ENCODE measurements around the gene SLC5A5.
"Not testable (repeated sequence)": the region's sequence is repeated elsewhere in the genome, so short reads cannot be mapped to it uniquely, and the experiment has no call there.

The SLC5A5 gene

DNA sequence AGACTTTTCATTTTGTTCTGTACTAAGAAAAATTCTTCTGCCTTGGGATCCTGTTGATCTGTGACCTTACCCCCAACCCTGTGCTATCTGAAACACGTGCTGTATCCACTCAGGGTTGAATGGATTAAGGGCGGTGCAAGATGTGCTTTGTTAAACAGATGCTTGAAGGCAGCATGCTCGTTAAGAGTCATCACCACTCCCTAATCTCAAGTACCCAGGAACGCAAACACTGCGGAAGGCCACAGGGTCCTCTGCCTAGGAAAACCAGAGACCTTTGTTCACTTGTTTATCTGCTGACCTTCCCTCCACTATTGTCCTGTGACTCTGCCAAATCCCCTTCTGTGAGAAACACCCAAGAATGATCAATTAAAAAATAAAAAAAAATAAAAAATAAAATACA, 47.4 kb downstream of the SLC5A5 start:
- DNase-seq (ENCODE audit: low spot score) = not testable (repeated sequence)

DNA sequence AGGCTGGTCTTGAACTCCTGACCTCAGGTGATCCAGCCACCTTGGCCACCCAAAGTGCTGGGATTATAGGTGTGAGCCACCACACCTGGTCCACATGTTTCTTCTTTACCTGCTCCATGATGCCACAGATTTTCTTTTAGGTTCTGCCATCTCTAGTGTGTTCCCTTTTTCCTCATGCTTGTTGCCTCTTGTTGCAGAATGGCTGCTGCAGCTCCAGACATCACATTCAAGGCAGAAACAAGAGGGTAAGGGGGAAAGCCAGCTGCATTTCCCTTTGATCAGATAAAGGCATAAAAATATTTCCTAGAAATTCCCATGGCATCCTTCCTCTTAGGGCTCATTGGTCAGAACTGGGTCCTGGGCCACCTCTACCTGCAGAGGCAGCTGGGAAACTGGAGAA, 48.8 kb downstream of the SLC5A5 start:
- DNase-seq (ENCODE audit: low spot score) = no peak

DNA sequence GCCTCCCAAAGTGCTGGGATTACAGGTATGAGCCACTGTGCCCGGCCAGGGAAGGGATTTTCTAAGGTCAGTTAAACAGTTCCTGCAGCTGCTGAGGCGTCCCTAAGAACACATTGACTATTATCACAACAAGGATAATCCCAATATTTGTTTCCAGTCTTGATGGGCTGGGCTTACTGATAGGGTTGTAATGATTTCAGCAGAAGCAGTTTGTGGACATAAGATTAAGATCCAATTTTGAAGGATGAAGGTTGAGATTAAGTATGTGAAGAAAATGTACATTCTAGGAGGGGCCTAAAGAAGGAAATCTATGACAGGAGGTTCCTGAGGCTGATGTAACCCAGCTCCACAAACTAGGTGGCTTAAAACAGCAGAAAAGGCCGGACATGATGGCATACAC, 50.4 kb downstream of the SLC5A5 start:
- DNase-seq (ENCODE audit: low spot score) = no peak

DNA sequence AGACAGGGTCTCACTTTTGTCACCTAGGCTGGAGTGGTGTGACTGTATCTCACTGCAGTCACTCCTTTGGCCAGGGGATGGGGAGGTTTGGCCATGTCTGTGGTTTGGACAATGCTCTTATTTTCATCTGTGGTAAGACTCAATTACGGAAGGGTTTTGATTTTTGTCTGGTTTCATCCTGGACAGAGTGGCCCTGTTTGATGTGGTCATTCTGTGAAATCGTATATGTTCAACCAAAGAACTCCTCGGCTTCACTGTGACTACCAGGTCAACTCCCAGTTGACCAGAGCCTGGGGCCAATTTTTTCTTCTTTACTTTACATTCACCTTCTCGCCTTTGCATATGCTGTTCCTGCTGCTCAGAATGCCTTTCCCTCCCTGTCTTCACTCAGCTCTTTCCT, 54.3 kb downstream of the SLC5A5 start:
- no peak for DNase-seq (ENCODE audit: low spot score)

DNA sequence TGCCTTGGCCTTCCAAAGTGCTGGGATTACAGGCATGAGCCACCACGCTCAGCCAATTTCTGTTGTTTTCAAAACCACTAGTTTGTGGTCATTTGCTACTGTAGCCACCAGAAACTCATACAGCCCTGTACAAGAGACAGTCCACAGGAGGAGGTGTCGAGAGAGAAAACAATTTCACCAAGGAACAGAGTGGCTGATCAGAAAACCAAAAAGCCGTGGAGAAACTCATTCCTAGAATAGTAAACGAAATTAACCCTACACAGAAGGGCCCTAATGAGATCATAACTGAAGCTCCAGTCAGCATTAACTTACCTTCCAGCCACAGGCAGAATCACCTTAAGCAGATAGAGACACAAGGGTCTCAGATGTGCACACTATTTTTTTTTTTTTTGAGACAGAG, 57.3 kb downstream of the SLC5A5 start:
- no peak for DNase-seq (ENCODE audit: low spot score)

DNA sequence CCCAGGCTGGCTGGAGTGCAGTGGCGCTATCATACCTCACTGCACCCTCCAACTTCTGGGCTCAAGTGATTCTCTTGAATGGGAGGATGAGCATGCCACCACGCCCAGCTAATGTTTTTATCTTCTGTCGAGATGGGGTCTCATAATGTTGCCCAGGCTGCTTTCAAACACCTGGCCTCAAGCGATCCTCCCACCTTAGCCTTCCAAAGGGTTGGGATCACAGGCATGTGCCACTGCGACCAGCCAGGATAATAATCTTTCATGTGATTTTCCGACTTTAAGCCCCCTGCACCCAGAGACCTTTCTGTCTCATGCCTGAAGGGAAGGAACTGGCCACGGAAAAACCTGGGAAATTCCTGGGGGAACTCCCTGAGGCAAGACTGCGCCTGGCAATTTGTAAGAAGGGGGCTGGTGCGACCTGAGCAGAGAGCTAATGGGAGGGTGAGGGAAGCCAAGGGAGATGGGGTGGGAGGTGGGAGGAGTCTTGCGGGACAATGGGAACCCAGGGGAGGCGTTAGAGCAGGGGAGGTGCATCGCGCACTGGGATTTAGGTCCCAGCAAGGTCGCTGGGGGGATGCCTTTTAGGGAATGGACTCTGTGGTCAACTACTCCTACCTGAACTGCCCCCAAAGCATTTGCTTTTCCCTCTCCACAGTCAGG, 59.9 kb downstream of the SLC5A5 start:
- no peak for DNase-seq (ENCODE audit: low spot score)

DNA sequence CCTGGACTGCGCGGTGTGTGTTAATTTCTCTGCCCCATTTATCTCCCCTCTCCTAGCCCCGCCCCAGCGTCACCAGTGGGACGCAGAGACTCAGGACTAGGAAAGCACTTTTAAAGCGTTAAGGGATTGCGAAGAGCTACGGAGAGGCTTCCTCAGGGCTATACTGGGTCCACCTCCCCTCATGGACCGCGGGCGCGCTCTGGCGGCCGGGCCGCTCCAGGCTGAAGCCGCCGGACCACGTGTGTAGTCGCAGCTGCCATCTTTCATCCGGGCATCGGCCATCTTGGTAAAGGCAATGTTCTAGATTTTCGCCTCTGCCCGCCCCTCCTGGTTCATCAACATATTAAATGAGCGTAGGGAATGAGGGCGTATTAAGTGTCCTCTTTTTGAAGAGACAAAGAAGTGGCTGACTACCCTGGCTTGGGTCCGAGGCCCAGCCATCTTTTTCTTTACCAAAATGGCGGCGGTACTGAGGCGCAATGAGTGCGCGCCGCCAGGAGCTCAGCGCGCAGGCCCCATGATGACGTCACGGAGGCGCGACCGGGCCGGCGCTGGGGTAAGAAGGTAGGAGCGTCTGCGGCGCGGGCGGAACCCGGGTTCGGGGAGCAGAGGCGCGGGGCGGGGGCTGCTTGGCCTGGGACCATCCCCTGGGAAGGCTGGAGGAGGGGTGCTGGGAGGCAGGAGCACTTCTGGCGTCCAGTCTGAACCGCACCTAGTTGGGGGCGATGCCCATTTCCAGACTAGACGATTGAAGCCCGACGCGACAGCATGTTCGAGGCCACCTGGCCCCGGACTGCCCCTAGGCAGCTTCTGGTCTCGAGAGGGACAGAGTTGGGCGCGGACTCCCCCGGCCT, 61.0 kb downstream of the SLC5A5 start, which contains the start of gene CCDC124:
CCDC124 (plus strand) TSS at position 531 of the 854 bp plus-strand sequence. CDS start 3,406 bp downstream, outside the sequence.
- peak; percentile 90 for DNase-seq (ENCODE audit: low spot score)

DNA sequence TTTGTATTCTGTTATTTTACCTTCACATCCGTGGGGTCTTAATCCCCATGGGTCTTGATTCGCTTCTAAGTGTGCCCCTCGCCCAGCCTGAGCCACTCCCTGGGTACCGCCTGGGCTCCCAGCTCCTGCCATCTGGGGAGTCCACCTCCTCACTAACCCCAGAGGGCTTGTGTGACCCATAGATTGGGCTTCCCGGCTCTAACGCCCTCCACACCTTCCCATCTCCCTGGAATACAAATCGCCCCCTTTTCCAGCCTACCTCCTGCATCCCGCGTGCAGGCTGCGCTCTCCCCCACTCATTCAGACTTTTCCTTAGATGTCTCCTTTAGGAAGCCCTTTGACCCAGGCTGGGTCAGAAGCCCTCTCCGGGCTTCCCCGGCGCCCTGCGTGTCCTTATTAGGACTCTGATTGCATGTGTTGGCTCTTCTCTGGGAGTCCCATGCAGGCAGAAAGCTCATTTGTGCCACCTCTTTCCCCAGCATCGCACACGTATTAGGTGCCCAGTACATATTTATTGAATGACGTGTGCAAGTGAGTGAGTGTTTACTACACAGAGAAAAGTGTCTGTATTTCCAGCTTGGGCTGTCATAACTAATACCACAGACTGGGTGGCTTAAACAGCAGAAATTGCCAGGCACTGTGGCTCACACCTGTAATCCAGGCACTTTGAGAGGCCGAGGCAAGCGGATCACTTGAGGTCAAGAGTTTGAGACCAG, 61.8 kb downstream of the SLC5A5 start:
- no peak for DNase-seq (ENCODE audit: low spot score)

DNA sequence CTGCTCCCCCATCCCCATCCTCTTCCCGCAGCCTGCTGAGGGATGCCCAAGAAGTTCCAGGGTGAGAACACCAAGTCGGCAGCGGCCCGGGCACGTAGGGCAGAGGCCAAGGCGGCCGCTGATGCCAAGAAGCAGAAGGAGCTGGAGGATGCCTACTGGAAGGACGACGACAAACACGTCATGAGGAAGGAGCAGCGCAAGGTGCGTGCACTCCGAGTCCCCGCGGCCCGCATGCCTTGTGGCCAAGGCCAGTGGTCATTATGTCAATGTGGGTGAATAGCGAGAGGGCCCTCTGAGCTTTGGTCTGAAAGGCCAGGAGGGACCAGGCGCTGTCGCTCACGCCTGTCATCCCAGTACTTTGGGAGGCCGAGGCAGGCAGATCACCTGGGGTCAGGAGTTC, 64.6 kb downstream of the SLC5A5 start:
- no peak for DNase-seq (ENCODE audit: low spot score)

DNA sequence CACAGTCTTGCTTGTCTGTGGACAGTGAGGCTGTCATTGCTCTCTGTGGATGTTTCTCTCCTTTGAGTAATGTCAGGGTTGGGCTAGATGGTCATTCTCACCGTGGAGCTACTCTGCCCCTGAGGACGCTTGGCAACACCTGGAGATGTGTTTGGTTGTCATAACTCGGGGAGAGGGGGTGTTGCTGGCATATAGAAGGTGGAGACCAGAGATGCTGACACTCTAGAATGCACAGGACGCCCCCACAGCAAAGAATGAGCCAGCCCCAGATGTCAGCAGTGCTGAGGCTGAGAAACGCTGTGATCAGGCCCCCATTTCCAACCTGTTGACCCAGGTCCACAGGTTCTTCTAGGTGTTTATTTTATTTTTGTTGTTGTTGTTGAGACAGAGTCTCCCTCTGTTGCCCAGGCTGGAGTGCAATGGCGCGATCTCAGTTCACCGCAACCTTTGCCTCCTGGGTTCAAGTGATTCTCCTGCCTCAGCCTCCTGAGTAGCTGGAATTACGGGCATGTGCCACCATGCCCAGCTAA, 65.7 kb downstream of the SLC5A5 start:
- no peak for DNase-seq (ENCODE audit: low spot score)

DNA sequence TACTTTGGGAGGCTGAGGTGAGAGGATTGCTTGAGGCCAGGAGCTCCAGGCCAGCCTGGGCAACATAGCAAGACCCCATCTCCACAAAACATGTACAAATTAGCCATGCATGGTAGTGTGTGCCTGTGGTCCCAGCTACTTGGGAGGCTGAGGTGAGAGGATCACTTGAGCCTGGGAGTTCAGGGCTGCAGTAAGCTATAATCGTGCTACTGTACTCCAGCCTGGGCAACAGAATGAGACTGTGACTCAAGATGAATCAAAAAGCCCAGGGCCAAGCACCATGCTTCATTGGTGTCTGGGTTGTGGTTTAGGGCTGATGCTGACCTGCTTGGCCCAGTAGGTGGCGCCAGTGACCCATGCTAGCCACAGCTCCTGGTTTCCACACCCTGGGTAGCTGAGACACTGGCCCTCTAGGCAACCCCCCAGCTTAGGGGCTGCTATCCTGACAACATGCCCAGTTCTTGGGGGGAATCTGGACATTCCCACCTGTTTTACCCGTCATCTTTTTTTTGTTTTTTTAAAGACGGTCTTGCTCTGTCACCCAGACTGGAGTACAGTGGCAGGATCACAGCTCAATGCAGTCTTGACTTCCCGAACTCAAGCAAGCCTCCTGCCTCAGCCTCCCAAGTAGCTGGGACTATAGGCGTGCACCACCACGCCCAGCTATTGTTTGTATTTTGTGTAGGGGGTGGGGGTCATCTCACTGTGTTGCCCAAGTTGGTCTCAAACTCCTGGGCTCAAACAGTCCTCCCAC, 66.5 kb downstream of the SLC5A5 start:
- DNase-seq (ENCODE audit: low spot score) = peak; percentile 94

DNA sequence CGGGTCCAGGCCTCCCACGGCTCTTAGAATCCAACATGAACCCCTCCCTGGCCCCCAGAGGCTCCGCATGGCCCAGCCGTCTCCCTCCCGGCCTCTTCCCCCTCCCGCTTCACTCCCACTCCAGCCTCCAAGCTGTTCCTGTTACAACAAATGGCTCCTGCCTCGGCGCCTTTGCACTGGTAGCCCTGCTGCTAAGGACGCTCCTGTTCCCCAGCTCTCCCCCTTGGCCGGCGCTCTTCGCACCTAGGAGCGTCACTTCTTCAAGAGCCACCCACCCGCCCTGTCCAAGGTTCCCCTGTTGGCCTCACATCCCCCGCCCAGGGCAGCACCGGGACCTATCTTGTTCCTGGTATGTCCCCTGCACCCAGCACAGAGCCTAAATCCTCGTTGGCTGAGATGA, 70.4 kb downstream of the SLC5A5 start:
- DNase-seq (ENCODE audit: low spot score) = no peak

DNA sequence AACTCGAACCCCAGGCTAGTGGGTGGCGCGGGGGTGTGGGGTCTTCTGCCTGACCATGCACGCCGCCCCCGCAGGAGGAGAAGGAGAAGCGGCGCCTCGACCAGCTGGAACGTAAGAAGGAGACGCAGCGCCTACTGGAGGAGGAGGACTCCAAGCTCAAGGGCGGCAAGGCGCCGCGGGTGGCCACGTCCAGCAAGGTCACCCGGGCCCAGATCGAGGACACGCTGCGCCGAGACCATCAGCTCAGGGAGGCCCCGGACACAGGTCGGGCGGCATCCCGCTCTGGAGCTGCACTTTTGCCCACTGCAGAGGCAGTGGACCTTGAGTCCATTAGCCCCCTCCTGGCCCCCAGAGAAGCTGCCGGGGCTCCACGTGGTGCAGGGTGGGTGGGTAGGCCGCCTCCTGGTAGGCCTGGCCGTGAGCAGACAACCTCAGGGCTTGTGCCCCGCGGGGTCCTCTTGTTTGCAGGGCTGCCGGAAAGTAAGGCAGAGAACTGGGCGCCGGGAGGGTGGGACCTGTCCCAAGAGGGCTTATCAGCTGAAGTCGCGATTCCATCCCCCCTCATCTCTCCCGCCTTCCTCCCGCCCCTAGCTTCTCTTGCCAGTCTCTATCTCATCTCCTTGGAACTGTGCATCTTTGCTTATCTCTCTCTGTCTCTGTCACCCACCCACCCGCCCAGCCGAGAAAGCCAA, 71.0 kb downstream of the SLC5A5 start:
- no peak for DNase-seq (ENCODE audit: low spot score)

DNA sequence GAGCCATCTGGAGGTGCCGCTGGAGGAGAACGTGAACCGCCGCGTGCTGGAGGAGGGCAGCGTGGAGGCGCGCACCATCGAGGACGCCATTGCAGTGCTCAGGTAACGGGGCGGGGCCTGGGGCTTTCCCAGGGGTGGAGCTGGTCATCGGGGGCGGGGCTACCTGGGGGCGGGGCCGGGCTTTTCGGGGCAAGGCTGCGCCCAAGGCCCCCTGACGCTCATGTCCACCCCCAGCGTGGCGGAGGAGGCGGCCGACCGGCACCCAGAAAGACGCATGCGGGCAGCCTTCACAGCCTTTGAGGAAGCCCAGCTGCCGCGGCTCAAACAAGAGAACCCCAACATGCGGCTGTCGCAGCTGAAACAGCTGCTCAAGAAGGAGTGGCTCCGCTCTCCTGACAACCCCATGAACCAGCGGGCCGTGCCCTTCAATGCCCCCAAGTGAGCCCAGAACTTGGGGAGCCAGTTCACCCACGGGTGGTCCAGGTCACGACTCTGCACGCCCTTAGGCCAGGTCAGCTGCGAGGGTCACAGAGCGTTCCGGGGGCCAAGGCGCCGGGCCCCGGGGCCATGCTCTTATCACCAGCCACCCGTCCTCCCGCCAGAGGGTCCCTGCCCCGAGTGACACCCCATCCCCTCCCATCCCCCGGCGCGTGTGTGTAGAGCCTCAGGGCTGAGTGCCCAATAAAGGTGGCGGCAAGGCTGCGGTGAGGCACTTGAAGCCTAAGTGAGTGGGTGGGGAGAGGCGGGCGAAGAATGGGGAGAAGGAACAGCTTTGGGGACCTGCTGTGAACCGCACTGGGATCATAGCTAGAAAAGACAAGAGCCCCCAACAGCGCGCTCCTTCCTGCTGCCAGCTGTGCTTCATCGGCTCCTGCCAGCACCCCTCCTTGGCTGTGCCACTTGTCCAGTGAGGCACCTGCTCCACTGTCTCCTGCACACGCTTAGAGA, 71.8 kb downstream of the SLC5A5 start:
- DNase-seq (ENCODE audit: low spot score) = no peak

DNA sequence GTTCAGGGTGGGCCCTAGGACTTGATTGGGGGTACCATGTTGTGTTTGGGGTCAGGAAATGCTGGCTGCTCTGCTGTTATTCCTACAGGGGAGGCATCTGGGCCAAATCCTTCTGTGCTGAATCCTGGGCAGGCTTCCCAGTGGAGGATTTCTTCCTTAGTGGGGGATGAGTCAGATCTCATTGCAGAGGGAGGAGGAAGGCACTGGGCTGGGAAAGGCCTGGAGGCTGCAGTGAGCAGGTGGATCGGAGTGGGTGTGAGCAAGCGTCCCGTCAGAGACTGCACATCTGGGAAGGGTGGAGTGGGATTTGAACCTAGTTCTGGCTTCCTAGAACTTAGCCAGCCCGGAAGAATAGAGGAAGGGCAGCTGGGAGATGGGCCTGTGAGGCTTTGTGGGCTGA, 72.6 kb downstream of the SLC5A5 start:
- DNase-seq (ENCODE audit: low spot score) = no peak

Data from HuH-7 (cell line).